ENCODE results near the gene JAML. TPM values are rescaled to one million over a fixed set of nuclear protein-coding genes. Genes with fewer than 3 reads are reported as not detected.

Gene JAML
- total RNA-seq, 4 donors from 2014 or later = 0.92 to 8.9 (median 1.2) TPM

DNA sequence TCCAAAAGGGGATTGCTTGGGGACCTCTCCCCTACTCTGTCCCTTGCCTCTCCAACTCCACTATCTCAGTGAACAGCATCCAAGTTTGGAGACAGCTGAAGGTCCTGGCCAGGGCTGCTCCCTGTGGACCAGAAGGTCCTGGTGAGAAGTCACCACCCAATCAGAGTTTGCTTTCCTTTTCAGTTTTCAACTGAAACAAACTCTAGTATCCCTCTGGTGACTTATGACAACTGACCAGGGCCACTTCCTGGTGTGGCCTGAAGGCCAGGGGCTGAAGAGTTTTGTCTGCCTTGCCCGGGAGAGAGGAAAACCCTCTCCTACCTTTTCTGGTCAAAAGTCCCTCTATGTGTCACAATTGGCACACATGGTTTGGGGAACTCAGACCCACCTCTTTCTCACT lies 5.1 kb downstream of the JAML start:
- no peak overlapping the region for H3K27ac ChIP-seq (replicated peaks in 1 of 4)
- no peak overlapping the region for H3K4me3 ChIP-seq

DNA sequence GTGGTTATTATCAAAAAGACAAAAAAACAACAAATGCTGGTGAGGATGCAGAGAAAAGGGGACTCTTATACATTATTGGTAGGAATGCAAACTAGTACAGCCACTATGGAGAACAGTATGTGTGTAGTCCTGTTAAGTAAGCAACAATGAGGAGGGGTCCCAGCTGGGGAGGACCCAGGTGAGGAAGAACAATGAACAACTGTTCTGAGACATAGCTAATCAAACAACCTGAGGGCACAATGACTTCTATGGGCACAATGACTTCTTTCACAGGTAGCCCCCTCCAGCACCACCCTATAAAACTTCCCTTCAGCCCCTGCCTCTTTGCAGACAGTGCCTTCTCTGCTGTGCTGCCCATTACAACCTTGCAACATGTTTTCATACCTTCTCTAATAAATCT lies 5.6 kb downstream of the JAML start:
- intact Hi-C loops (cut with DNase I) = no loop called here
- no peaks in the 10 kb centered on the region for H3K9me3 ChIP-seq
- TF ChIP-seq POLR2AphosphoS5 (IDR thresholded peaks at IDR 0.05) = no peak
- TF ChIP-seq POLR2A (IDR thresholded peaks at IDR 0.05; ENCODE audit: low read depth) = no peak
- TF ChIP-seq EP300 (IDR thresholded peaks at IDR 0.05) = no peak
- TF ChIP-seq, protein P1, sequence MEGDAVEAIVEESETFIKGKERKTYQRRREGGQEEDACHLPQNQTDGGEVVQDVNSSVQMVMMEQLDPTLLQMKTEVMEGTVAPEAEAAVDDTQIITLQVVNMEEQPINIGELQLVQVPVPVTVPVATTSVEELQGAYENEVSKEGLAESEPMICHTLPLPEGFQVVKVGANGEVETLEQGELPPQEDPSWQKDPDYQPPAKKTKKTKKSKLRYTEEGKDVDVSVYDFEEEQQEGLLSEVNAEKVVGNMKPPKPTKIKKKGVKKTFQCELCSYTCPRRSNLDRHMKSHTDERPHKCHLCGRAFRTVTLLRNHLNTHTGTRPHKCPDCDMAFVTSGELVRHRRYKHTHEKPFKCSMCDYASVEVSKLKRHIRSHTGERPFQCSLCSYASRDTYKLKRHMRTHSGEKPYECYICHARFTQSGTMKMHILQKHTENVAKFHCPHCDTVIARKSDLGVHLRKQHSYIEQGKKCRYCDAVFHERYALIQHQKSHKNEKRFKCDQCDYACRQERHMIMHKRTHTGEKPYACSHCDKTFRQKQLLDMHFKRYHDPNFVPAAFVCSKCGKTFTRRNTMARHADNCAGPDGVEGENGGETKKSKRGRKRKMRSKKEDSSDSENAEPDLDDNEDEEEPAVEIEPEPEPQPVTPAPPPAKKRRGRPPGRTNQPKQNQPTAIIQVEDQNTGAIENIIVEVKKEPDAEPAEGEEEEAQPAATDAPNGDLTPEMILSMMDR (IDR thresholded peaks at IDR 0.05) = no peak
- H3K36me3 ChIP-seq = no peaks in the 10 kb centered on the region
- peaks cover 0 to 51% (median 0%) of the 10 kb centered on the region in 4 donors for H3K27me3 ChIP-seq
- H3K4me3 ChIP-seq = no peak overlapping the region
- H3K27ac ChIP-seq (replicated peaks in 1 of 4) = no peak overlapping the region
- no peaks in the 10 kb centered on the region for H3K4me1 ChIP-seq
- DNase-seq (ENCODE audit: extremely low spot score) = no peak

More for the DNA sequence above, 5.1 kb downstream of the JAML start:
- Histone ChIP-seq H3K27me3 (peaks cover 0 to 49% (median 0%) of the 10 kb centered on the region in 4 donors), H3K9me3 (no peaks in the 10 kb centered on the region), H3K4me1 (no peaks in the 10 kb centered on the region), H3K36me3 (no peaks in the 10 kb centered on the region)
- intact Hi-C loops (cut with DNase I) = no loop called here
- TF ChIP-seq EP300 (IDR thresholded peaks at IDR 0.05) (no peak), POLR2A (IDR thresholded peaks at IDR 0.05; ENCODE audit: low read depth) (no peak), POLR2AphosphoS5 (IDR thresholded peaks at IDR 0.05) (no peak)
- TF ChIP-seq, protein P1 (IDR thresholded peaks at IDR 0.05) = no peak
- WGBS = 43% methylated on average over 1 of the region's 1 CpG
- DNase-seq (ENCODE audit: extremely low spot score) = no peak

DNA sequence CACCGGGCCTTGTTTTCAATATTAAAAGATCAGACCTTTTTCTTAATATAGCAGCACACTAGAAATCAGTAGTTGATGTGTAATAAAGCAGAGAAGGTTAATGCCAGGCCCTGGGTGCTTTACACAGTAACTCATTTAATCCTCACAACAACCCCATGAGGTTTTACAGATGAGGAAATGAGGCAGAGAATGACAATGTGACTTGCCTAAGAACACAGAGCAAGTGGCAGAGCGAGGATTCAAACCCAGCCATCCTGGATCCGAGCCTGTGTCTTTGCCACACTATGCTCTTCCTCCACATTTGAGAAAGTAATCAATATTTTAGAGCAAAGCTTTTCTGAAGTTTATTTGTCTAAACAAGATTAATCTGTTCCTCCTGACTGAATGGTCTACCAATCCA lies 7.2 kb downstream of the JAML start:
- no peaks in the 10 kb centered on the region for H3K9me3 ChIP-seq
- WGBS = 83% methylated on average over 3 of the region's 3 CpGs
- intact Hi-C loops (cut with DNase I) = no loop called here
- no peak overlapping the region for H3K27ac ChIP-seq (replicated peaks in 1 of 4)
- TF ChIP-seq, protein P1 (IDR thresholded peaks at IDR 0.05) = no peak
- no peak for TF ChIP-seq POLR2AphosphoS5 (IDR thresholded peaks at IDR 0.05)
- TF ChIP-seq EP300 (IDR thresholded peaks at IDR 0.05) = no peak
- no peak for TF ChIP-seq POLR2A (IDR thresholded peaks at IDR 0.05; ENCODE audit: low read depth)
- H3K4me1 ChIP-seq = peaks cover 0 to 2% (median 0%) of the 10 kb centered on the region in 4 donors
- no peak overlapping the region for H3K4me3 ChIP-seq
- H3K36me3 ChIP-seq = no peaks in the 10 kb centered on the region
- peaks cover 0 to 60% (median 0%) of the 10 kb centered on the region in 4 donors for H3K27me3 ChIP-seq
- DNase-seq (ENCODE audit: extremely low spot score) = no peak

DNA sequence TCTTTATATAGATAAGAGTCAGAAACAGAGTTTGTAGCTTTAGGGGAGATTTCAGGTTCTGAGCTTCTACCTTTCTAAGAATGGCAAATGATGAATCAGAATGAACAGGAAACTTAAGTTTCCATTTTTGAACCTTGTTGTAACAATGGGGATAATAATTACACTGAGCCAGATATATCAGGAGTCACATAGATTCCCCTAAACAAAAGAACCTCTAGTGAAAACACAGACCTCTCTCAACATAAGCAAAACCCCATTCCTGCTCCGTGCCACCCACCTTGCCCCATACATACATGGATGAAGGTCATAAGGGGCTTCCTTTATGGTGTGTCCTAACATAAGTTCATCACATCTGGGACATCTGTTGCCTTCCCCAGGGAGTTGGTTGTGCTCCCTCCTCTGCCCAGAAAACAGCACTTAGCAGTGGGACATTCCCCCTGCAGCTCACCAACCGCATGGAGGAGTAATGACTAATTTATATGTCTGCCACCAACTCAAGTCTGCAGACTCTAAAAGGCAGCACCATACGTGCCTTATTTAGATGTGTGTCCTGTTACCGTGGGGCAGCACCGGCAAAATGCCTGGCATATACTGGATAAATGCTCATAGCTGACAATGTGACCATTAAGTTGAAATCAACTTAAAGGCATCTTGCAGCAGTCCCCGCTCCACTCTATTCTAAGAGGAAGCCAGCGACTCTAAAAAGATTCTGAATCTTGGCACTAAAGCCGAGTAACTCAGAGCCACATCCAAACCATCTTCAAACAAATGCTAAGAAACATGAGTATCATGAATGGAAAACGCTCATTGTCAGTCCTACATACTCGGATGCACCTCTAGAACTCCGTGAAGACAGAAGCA lies 8.0 kb downstream of the JAML start:
- no peak overlapping the region for H3K27ac ChIP-seq (replicated peaks in 1 of 4)
- TF ChIP-seq, protein P1 (IDR thresholded peaks at IDR 0.05) = no peak
- no peak for TF ChIP-seq POLR2AphosphoS5 (IDR thresholded peaks at IDR 0.05)
- no peak for TF ChIP-seq POLR2A (IDR thresholded peaks at IDR 0.05; ENCODE audit: low read depth)
- no peak for TF ChIP-seq EP300 (IDR thresholded peaks at IDR 0.05)
- H3K4me1 ChIP-seq = peaks cover 0 to 6% (median 0%) of the 10 kb centered on the region in 4 donors
- intact Hi-C loops (cut with DNase I) = no loop called here
- H3K27me3 ChIP-seq = peaks cover 0 to 53% (median 0%) of the 10 kb centered on the region in 4 donors
- no peaks in the 10 kb centered on the region for H3K36me3 ChIP-seq
- no peak overlapping the region for H3K4me3 ChIP-seq
- DNase-seq (ENCODE audit: extremely low spot score) = no peak
- WGBS = 69% methylated on average over 11 of the region's 11 CpGs
- H3K9me3 ChIP-seq = no peaks in the 10 kb centered on the region

All from esophagus muscularis mucosa (tissue), 4 donors.